Left lung (tissue), 10 donors: Measurements from ENCODE around the gene PBX1. TPM values are rescaled to one million over a fixed set of nuclear protein-coding genes. Genes with fewer than 3 reads are reported as not detected.

Experiments used
- ATAC-seq: fragments of 200-7000 bp; cut with Tn5 transposase; one replicate; pipeline ENCODE4 v1.9.1; 2020; ENCODE audit warnings: moderate library complexity
- DNase-seq, 4 donors: peaks; one replicate each; pipeline ENCODE4 v3.0.0-alpha.2; 2013 to 2020
- H3K27ac ChIP-seq, 2 donors: fragments of 200-600 bp; sonication (generic) in 1 of 2; one replicate each; pipeline versions ENCODE4 v1.5.0 to v1.8.0; 2020 to 2021
- H3K27me3 ChIP-seq, 2 donors: fragments of 200-600 bp; sonication (generic) in 1 of 2; one replicate each; pipeline versions ENCODE4 v1.5.0 to v1.8.0; 2020 to 2021
- H3K36me3 ChIP-seq, 2 donors: fragments of 200-600 bp; sonication (generic) in 1 of 2; one replicate each; pipeline versions ENCODE4 v1.5.0 to v1.8.0; 2020 to 2021
- H3K4me1 ChIP-seq, 2 donors: fragments of 200-600 bp; one replicate each; pipeline ENCODE4 v1.8.0; 2021
- H3K4me3 ChIP-seq, 2 donors: fragments of 200-600 bp; sonication (generic) in 1 of 2; one replicate each; pipeline versions ENCODE4 v1.5.0 to v1.8.0; 2020 to 2021; ENCODE audit warnings: mild to moderate bottlenecking in 1 of 2
- H3K9me3 ChIP-seq, 2 donors: fragments of 200-600 bp; sonication (generic) in 1 of 2; one replicate each; pipeline versions ENCODE4 v1.5.0 to v1.8.0; 2020 to 2021
- intact Hi-C, 2 donors: fragments of 100-400 bp; cut with DNase I; formaldehyde crosslinking; loops; one replicate each; pipeline versions ENCODE4 v1.11.2 to v1.14.2; 2022
- polyA plus RNA-seq, 6 donors: library from polyadenylated mRNA; unstranded; fragments of 120-200 nt; gene quantifications; one replicate each; pipeline ENCODE4 v1.2.1, GENCODE V29; 2013; ENCODE audit not compliant: insufficient read length in 6 of 6
- total RNA-seq, 2 donors: library from RNA; stranded (reverse); fragmentation: NEBNext Ultra II Directional; extraction: Animal tissue kit (Norgen Biotek cat#: 25700); gene quantifications; one replicate each; pipeline ENCODE4 v1.2.1, GENCODE V29; 2021
- TF ChIP-seq, protein P1 (sequence below), 2 donors: fragments of 200-600 bp; sonication (generic) in 1 of 2; IDR thresholded peaks; one replicate each; pipeline versions ENCODE4 v1.5.0 to v1.8.0; 2021; ENCODE audit warnings: antibody characterized with exemption in 2 of 2
- donor health status: DM: no; HTN: yes; CAD: no.
- donor health status: DM: no; HTN: no; CAD: no.

Gene PBX1
- total and polyA plus RNA-seq, 8 donors, result 44.5 to 133 (median 127) TPM

DNA sequence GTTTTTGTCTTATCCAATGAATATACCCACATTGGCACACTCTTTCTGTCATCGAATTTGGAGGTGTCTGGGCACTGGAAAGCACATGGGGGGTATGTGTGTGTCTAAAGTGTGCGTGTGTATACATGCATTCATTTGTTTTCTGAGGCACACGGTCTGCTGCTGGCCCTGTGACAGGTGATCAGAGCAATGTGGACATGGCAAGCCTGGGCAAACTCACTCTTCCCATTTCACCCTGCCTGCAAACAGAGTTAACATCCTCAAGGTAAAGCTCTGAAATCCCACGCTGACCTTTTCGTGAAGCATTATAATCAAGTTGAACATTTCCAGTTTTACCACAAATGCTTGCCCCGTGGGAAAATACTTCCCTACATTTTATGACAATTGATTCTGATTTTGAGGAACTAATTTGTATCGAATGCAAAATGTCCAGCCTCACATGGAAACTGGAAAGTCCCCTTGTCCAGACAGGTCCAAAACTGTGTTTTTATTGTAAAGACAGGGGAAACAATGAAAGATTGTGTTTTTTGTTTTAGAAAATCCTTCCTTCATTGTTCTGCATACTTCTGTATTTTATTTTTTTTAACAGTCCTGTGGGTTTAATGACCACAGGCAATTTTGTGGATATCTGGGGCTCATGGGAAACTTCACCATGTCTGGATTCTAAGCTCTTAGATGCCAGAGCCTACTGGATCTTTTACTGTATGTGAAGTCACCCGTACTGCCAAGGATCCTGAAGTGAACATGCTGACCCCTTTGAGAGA is 160.9 kb downstream of the PBX1 start:
- H3K9me3 ChIP-seq, result no peaks in the 10 kb centered on the region
- intact Hi-C loops, result no loop called here
- peaks cover 0 to 30% of the 10 kb centered on the region in 2 donors for H3K4me1 ChIP-seq
- H3K27ac ChIP-seq, result peak overlapping the region in 1 of 2 donors; percentile 5
- no peak for DNase-seq
- TF ChIP-seq, protein P1, sequence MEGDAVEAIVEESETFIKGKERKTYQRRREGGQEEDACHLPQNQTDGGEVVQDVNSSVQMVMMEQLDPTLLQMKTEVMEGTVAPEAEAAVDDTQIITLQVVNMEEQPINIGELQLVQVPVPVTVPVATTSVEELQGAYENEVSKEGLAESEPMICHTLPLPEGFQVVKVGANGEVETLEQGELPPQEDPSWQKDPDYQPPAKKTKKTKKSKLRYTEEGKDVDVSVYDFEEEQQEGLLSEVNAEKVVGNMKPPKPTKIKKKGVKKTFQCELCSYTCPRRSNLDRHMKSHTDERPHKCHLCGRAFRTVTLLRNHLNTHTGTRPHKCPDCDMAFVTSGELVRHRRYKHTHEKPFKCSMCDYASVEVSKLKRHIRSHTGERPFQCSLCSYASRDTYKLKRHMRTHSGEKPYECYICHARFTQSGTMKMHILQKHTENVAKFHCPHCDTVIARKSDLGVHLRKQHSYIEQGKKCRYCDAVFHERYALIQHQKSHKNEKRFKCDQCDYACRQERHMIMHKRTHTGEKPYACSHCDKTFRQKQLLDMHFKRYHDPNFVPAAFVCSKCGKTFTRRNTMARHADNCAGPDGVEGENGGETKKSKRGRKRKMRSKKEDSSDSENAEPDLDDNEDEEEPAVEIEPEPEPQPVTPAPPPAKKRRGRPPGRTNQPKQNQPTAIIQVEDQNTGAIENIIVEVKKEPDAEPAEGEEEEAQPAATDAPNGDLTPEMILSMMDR (IDR thresholded peaks at IDR 0.05), result no peak
- no peaks in the 10 kb centered on the region for H3K36me3 ChIP-seq
- peaks cover 0 to 16% of the 10 kb centered on the region in 2 donors for H3K27me3 ChIP-seq
- no peak for ATAC-seq
- no peak overlapping the region for H3K4me3 ChIP-seq

DNA sequence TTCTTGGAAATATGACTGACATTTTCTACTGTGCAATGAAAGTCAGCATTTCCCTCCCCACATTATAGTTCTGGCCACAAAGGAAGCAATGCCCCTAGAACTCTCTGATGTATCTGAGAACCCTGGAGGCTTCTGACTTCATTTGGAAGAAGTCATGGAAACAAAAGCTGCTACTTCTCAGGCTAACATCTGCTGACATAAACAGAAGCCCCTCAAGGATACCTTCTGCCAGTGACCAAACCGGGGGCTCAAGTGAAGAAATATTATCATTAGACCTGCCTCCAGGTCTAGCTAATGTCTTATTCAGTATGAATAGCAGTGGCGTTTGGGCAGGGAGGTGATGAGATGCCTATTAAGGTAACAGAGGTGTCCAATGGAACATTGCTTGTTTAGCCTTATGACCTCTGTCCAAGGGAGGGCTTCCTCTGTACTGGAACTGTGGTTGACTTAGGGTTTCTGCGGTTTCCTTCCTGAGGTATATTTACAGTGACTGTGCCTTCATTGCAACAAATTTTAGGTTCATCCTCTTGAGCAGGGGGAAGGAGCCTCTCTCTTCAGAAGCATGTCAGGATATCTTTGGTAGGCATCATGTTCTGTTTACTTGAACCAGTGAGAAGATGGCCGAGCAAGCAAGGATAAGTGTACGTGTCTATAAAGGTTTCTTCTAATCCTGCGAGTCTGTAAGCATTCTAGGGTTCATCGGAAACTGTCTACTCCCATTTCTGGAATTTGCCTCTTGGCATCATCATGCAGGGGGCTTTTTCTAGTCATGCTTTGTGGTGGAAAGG is 161.7 kb downstream of the PBX1 start:
- no peak for DNase-seq
- no peaks in the 10 kb centered on the region for H3K36me3 ChIP-seq
- H3K4me3 ChIP-seq, result no peak overlapping the region
- ATAC-seq, result no peak
- intact Hi-C loops, result no loop called here
- TF ChIP-seq, protein P1 (IDR thresholded peaks at IDR 0.05), result no peak
- peaks cover 0 to 30% of the 10 kb centered on the region in 2 donors for H3K4me1 ChIP-seq
- peaks cover 0 to 16% of the 10 kb centered on the region in 2 donors for H3K27me3 ChIP-seq
- H3K9me3 ChIP-seq, result no peaks in the 10 kb centered on the region
- peak overlapping the region in 1 of 2 donors; percentile 5 for H3K27ac ChIP-seq

DNA sequence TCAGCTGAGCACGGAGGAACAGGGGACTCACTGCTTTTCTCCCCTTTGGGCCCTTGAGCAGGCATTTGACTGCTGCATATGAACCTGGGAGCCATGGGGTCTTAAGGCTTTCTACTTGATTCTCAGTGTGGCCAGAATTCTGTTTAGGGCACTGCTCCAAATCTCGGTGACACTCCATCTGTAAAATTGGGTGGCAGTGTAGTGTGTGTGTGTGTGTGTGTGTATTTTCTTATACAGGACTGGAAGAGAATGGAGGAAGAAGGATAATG is 162.2 kb downstream of the PBX1 start:
- no peak overlapping the region for H3K27ac ChIP-seq
- no peak overlapping the region for H3K4me3 ChIP-seq
- H3K4me1 ChIP-seq, result peaks cover 0 to 30% of the 10 kb centered on the region in 2 donors
- peaks cover 0 to 16% of the 10 kb centered on the region in 2 donors for H3K27me3 ChIP-seq
- TF ChIP-seq, protein P1 (IDR thresholded peaks at IDR 0.05), result no peak
- DNase-seq, result no peak
- no peak for ATAC-seq
- intact Hi-C loops, result no loop called here
- no peaks in the 10 kb centered on the region for H3K36me3 ChIP-seq
- no peaks in the 10 kb centered on the region for H3K9me3 ChIP-seq

DNA sequence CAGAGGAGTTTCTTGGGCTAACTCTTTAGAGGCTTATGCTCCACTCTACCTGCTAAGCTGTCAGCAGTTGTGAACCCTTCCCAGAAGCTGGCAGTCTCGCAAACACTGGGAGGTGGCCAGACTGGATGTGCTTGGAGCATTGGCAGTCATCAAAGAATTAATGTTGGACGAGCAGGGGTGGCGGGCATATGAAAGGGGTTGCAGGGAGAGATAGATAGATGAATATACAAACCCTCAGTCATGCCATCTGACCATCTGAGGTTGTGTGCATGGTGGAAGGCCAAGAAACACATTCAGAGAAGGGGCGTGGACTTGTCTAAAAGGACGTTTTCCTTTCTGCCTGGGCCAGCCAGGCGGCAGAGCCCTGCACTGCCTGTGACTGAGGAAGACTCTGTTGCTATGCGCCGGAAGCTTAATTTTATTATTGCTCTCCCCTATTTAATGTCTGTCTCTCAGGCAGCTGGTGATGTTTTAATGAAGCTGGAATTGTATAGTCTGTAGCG is 164.4 kb downstream of the PBX1 start:
- DNase-seq (no peak), ATAC-seq (no peak)
- Histone ChIP-seq H3K27me3 (peaks cover 0 to 16% of the 10 kb centered on the region in 2 donors), H3K36me3 (no peaks in the 10 kb centered on the region), H3K4me3 (no peak overlapping the region), H3K27ac (no peak overlapping the region), H3K4me1 (peaks cover 0 to 21% of the 10 kb centered on the region in 2 donors), H3K9me3 (no peaks in the 10 kb centered on the region)
- intact Hi-C loops, result no loop called here
- TF ChIP-seq, protein P1 (IDR thresholded peaks at IDR 0.05), result no peak

DNA sequence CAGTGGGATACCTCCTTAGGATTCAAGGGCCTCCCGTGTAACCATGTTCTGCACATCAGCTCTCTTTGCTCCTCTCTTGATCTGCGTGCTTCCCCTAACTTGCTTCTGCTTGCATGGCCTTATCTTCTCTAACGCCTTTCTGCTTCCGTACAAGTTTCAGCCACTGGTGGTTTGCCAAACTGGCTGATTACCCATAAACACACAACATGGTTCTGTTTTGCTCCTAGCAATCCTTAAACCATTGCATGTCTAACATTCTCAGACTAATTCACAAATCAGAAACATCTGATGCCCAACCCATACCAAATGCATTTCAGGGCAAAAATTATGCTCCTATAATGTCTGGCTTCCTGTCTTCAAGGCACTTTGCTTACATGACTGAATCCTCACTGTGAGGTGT is 166.4 kb downstream of the PBX1 start:
- DNase-seq, result peak in 2 of 4 donors; percentile 52 to 73
- H3K4me1 ChIP-seq, result peaks cover 0 to 12% of the 10 kb centered on the region in 2 donors
- no peaks in the 10 kb centered on the region for H3K36me3 ChIP-seq
- no peak overlapping the region for H3K4me3 ChIP-seq
- H3K9me3 ChIP-seq, result no peaks in the 10 kb centered on the region
- H3K27me3 ChIP-seq, result peaks cover 0 to 16% of the 10 kb centered on the region in 2 donors
- intact Hi-C loops, result no loop called here
- TF ChIP-seq, protein P1 (IDR thresholded peaks at IDR 0.05), result no peak
- no peak overlapping the region for H3K27ac ChIP-seq
- no peak for ATAC-seq
